ENCODE measurements around the gene COL3A1. TPM values are rescaled to one million over a fixed set of nuclear protein-coding genes. Genes with fewer than 3 reads are reported as not detected.
A peak's percentile ranks its signal among the peaks of the same experiment; 100 is the strongest.

Gene COL3A1
- 0.07 TPM in 1 of 2 replicates, not detected in the other for total RNA-seq (2021; fragmentation: NEBNext Ultra II Directional; extraction: Animal tissue kit (Norgen Biotek cat#: 25700))
- polyA plus RNA-seq (2011; rRNA removed), result 0.06 and 0.11 TPM in 2 replicates
- 0.03 TPM for polyA plus RNA-seq (2011; cell fraction: cytosol; rRNA removed)
- polyA plus RNA-seq (2011; cell fraction: nucleus; rRNA removed), result 0.27 TPM
- 0.28 to 3.2 TPM (median 1.8 TPM) in 4 replicates for polyA plus RNA-seq (2012, experiment 1 of 2)
- polyA plus RNA-seq (2012, experiment 2 of 2), result 0.56 TPM
- polyA plus RNA-seq (2013, experiment 1 of 2), result 0.10 TPM
- polyA plus RNA-seq (2013, experiment 2 of 2), result 0.13 TPM
- polyA minus RNA-seq (2011; rRNA and poly(A)+ RNA removed), result 0.03 and 0.17 TPM in 2 replicates
- polyA minus RNA-seq (2011; cell fraction: cytosol; rRNA and poly(A)+ RNA removed), result not detected
- polyA minus RNA-seq (2011; cell fraction: nucleus; rRNA and poly(A)+ RNA removed), result not detected
- long read RNA-seq, experiment 1, result 0 reads
- long read RNA-seq, experiment 2, result 0 reads

GRCh38 chr2:188974164-188974563 is at the start of gene COL3A1:
TSS of gene COL3A1 (plus strand) at chr2:188974373. CDS start at chr2:188974490, 117 bp downstream.
- no peak within 1 kb of the TSS for H3K4me2 ChIP-seq (ENCODE audit: insufficient read depth in 1 of 2, low read depth in 2 of 2, low read length in 2 of 2)
- H4K20me1 ChIP-seq (replicated peaks in 1 of 2; ENCODE audit: control insufficient read depth in 1 of 2, insufficient read depth in 2 of 2, low read length in 2 of 2), result no peaks in the 10 kb centered on the region
- no peak within 1 kb of the TSS for H2BK15ac ChIP-seq (ENCODE audit: low read length)
- H3K9me3 ChIP-seq (ENCODE audit: insufficient read depth in 2 of 2, low read depth in 1 of 2, low read length in 1 of 2), result no peaks in the 10 kb centered on the region
- POLR2A ChIA-PET (ENCODE audit: partially characterized antibody), result no interaction called here
- no peak within 1 kb of the TSS for H4K8ac ChIP-seq (ENCODE audit: extremely low read depth, insufficient read depth, low read length)
- no peak within 1 kb of the TSS for H2BK5ac ChIP-seq (ENCODE audit: low read depth, low read length)
- no peak within 1 kb of the TSS for H4K5ac ChIP-seq (ENCODE audit: insufficient read length, low read depth, low read length)
- no peak within 1 kb of the TSS for H4K91ac ChIP-seq (replicated peaks; ENCODE audit: insufficient read length, low read length)
- DNase-seq (ENCODE audit: low read depth in 1 of 2, low spot score in 2 of 2) (no peak), FAIRE-seq (no peak)
- no peaks in the 10 kb centered on the region for H3K36me3 ChIP-seq (ENCODE audit: control insufficient read depth in 2 of 4, insufficient read depth in 4 of 4, low read length in 3 of 4)
- no peaks in the 10 kb centered on the region; the same call in 1 of the 2 replicates for H3K23me2 ChIP-seq (ENCODE audit: low read depth, low read length)
- H2BK120ac ChIP-seq (replicated peaks; ENCODE audit: low read depth, low read length), result no peak within 1 kb of the TSS
- no peak within 1 kb of the TSS for H2BK12ac ChIP-seq (ENCODE audit: low read depth, low read length)
- no peak within 1 kb of the TSS for H3K18ac ChIP-seq (ENCODE audit: extremely low read depth, low read length)
- H3K14ac ChIP-seq (ENCODE audit: insufficient read length), result no peak within 1 kb of the TSS
- H3K23ac ChIP-seq (ENCODE audit: insufficient read length), result no peak within 1 kb of the TSS
- no peaks in the 10 kb centered on the region for H3K79me2 ChIP-seq (ENCODE audit: control insufficient read depth in 1 of 2, insufficient read depth in 2 of 2, low read length in 2 of 2)
- H2BK20ac ChIP-seq (ENCODE audit: low read length), result no peak within 1 kb of the TSS
- H2AK5ac ChIP-seq (ENCODE audit: low read depth, low read length), result no peak within 1 kb of the TSS
- CTCF ChIA-PET (ENCODE audit: partially characterized antibody), result interaction anchor here (0.8 kb wide), 1 partner anchor 450 kb away, joined by 3 read pairs; no protein-coding TSS in a partner anchor
- no peaks in the 10 kb centered on the region for H3K79me1 ChIP-seq (ENCODE audit: low read depth, low read length)
- WGBS, 2 experiments (ENCODE audit: extremely low coverage in 1 of 2, insufficient coverage in 1 of 2, insufficient read length in 1 of 2, insufficient replicate concordance in 2 of 2, low coverage in 1 of 2, low lambda C conversion rate in 2 of 2, missing lambda C conversion rate in 1 of 2), result 91% methylated on average over 4 of the region's 4 CpGs; no CpG with 5 or more reads in 1 of the 2 experiments
- no peak within 1 kb of the TSS for H3K9ac ChIP-seq (replicated peaks in 1 of 4; ENCODE audit: extremely low read depth in 1 of 4, low read depth in 3 of 4, low read length in 3 of 4)
- no peak within 1 kb of the TSS for H3K27ac ChIP-seq (ENCODE audit: low read depth, low read length)
- no peak within 1 kb of the TSS for H3K56ac ChIP-seq (replicated peaks; ENCODE audit: insufficient read length, low read depth, low read length)
- H2AFZ ChIP-seq (ENCODE audit: low read length), result peak within 1 kb of the TSS; percentile 14; the same call in 1 of the 2 replicates
- H3K4me1 ChIP-seq (replicated peaks in 1 of 4; ENCODE audit: control insufficient read depth in 3 of 4, insufficient read depth in 4 of 4, low read length in 3 of 4), result no peaks in the 10 kb centered on the region
- H3K4ac ChIP-seq (replicated peaks; ENCODE audit: insufficient read length, low read depth, low read length), result no peak within 1 kb of the TSS
- H3K27me3 ChIP-seq (replicated peaks in 1 of 4; ENCODE audit: control insufficient read depth in 3 of 4, extremely low read depth in 1 of 4, insufficient read depth in 3 of 4, low read length in 3 of 4), result no peaks in the 10 kb centered on the region
- H3K4me3 ChIP-seq (ENCODE audit: extremely low read depth in 1 of 4, insufficient read depth in 2 of 4, low read depth in 3 of 4, low read length in 4 of 4), result no peak within 1 kb of the TSS
- TF ChIP-seq ATF2 (IDR thresholded peaks at IDR 0.05; ENCODE audit: low read length), result no peak
- no peak for TF ChIP-seq POLR2AphosphoS5 (IDR thresholded peaks at IDR 0.05; ENCODE audit: low read depth, low read length)
- TF ChIP-seq JUN (IDR thresholded peaks at IDR 0.05; ENCODE audit: low read depth, low read length), result no peak
- TF ChIP-seq TAF1 (IDR thresholded peaks at IDR 0.05; ENCODE audit: low read depth, low read length), result no peak
- no peak for TF ChIP-seq RXRA (IDR thresholded peaks at IDR 0.05; ENCODE audit: insufficient read depth, low read depth, low read length)
- no peak for TF ChIP-seq ATF3 (IDR thresholded peaks at IDR 0.05; ENCODE audit: insufficient read depth, low read depth, low read length)
- no peak for TF ChIP-seq KDM1A (IDR thresholded peaks at IDR 0.05; ENCODE audit: borderline replicate concordance, low read length)
- no peak for TF ChIP-seq CTBP2 (IDR thresholded peaks at IDR 0.05; ENCODE audit: borderline replicate concordance, insufficient read depth, insufficient read length, low read length)
- TF ChIP-seq EZH2 (IDR thresholded peaks at IDR 0.05; ENCODE audit: low read depth, low read length, severe bottlenecking), result no peak
- no peak for TF ChIP-seq POU5F1 (IDR thresholded peaks at IDR 0.05; ENCODE audit: low read depth, low read length)

Data from H1 (cell line).